Embryonic facial prominence (tissue), 1 donor: ENCODE results near the gene TMA7B.

Source experiments
- DNase-seq: peaks from one replicate; pipeline ENCODE4 v3.0.0-alpha.2; 2016; ENCODE audit errors: extremely low spot score

TMA7B gene

GRCh38 chr22:40001800-40002577 lies 41.8 kb downstream of the TMA7B start:
- DNase-seq, result no peak

- no peak for DNase-seq
Measured at GRCh38 chr22:40002935-40003715, 42.9 kb downstream of the TMA7B start.

GRCh38 chr22:40004836-40005235 lies 44.6 kb downstream of the TMA7B start:
- no peak for DNase-seq

GRCh38 chr22:40006641-40007040 lies 46.4 kb downstream of the TMA7B start:
- DNase-seq, result no peak

GRCh38 chr22:40007853-40008710 lies 47.9 kb downstream of the TMA7B start:
- DNase-seq, result no peak

GRCh38 chr22:40008726-40009291 lies 48.6 kb downstream of the TMA7B start:
- no peak for DNase-seq

GRCh38 chr22:40009292-40009774 lies 49.1 kb downstream of the TMA7B start:
- DNase-seq, result no peak

GRCh38 chr22:40009951-40010671 lies 49.9 kb downstream of the TMA7B start:
- DNase-seq, result no peak

- no peak for DNase-seq
Measured at GRCh38 chr22:40010746-40011145, 50.5 kb downstream of the TMA7B start.
